Left hindlimb (tissue), 1 donor: Measurements from ENCODE around the gene IFIT2.
"Not testable (repeated sequence)": the region's sequence is repeated elsewhere in the genome, so short reads cannot be mapped to it uniquely, and the experiment has no call there.

Experiments
- DNase-seq: peaks from one replicate; pipeline ENCODE4 v3.0.0-alpha.2; 2018

IFIT2 gene

DNA sequence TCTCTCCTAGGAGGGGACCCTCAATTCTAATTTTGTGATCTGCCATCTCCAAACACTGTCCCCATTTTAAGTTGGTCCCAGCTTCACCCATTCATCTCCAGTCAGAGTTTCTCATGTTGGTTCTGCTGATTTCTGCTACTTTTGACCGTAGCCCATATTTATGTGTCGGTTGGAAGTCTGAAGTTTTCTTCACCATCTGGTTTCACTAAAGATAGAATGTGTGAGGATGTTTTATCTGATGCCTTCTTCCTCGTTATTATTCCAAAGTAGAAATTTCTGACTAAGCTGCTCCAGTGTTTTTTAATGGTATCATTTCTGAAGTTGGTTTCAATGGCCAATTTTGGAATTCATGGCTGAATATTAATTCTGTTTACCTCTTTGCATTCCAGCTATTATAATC is 21.3 kb upstream of the IFIT2 start:
- no peak for DNase-seq

DNA sequence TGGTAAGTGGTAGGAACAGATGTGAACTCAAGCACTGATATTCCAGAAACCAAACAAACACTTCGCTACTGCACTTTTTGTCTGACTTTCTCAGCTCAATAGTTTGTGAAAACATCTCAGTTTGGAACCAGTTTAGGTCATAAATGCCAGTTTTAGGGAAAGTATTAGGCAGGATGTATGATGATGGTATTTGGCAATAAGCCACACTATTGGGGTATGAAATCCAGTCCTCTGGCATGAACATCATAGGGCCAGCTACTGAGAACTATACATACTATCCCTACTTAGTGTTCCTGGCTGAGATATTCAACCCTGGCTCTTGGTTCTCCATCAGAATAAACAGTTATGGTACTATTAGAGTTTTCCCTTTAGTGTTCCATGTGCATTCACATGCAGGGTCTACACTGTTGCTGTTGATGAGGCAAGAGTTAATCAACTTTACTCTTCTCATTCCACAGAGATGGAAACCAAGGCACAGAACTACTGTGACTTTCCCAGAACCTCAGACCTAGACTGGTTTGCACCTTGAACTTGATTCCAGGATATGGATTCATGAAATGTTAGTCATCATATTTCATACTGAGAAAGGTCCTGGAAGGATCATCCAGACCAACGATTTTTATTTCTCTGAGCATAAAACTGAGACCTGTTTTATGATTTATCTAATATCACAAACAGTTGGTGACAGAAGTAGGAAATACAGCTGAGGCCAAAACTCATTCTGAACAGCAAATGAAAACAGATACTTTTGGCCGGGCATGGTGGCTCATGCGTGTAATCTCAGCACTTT is 20.0 kb upstream of the IFIT2 start:
- DNase-seq = no peak

DNA sequence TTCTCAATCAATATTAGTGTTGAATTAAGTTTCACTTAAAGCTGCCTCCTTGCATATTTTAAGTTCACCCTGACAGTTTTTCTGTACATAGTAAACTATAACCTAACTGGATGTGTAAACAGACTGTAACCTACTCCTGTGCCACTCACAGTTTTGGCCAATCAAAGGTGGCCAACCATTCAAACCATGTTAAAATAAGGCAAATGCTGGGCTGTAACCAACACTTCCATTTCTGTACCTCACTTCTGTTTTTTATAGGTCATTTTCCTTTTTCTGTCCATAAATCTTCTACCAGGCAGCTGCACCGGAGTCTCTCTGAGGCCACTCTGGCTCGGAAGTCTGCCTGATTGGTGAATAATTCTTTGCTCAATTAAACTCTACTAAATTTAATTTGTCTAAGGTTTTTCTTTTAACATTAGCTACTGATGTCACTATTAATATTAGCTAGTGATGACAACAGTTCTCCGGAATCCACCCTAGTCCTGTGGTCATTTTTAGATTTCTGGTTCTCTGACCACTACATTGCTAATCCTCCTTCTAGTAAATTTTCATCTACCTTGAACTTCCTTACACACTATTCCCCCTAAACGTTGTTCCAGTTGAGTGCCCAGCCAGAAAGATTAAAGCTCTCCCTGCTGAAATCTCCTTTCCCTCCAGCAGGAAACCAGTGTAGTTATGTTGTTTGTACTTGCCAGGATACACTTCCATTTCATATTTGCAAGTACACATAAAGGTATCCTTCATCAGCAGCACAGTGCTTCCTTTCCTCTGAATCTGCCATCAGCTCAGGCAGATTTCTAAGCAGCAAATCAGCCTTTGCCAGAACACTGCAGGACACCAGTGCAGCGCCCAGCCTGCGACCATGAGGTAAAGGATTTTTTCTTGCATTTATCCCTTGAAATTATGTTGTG is 18.6 kb upstream of the IFIT2 start:
- no peak for DNase-seq

- peak; percentile 82 for DNase-seq
These were observed 17.8 kb upstream of the IFIT2 start for GRCh38 chr10:89283936-89284475.

DNA sequence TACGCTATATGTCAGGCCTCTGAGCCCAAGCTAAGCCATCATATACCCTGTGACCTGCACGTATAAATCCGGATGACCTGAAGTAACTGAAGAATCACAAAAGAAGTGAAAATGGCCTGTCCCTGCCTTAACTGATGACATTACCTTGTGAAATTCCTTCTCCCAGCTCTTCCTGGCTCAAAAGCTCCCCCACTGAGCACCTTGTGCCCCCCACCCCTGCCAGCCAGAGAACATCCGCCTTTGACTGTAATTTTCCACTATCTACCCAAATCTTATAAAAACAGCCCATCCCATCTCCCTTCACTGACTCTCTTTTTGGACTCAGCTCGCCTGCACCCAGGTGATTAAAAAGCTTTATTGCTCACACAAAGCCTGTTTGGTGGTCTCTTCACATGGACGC is 17.1 kb upstream of the IFIT2 start:
- not testable (repeated sequence) for DNase-seq

GRCh38 chr10:89285303-89285702 is 16.5 kb upstream of the IFIT2 start:
- DNase-seq = not testable (repeated sequence)

DNA sequence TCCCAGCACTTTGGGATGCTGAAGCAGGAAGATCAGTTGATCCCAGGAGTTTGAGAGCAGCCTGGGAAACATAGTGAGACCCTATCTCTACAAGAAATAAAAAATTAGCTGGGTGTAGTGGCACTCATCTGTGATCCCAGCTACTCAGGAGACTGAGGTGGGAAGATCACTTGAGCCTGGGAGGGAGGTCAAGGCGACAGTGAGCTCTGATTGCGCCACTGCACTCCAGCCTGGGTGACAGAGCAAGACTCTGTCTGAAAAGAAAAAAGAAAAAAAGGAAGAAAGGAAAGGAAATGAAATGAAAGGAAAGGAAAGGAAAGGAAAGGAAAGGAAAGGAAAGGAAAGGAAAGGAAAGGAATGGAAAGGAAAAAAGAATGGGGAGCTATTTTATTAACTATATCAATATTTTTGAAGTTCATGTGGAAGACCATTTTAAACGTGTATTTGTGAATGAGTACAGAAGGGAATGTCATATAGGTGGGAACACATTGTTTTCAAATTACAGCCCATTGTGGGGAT is 7.1 kb upstream of the IFIT2 start:
- DNase-seq = no peak

DNA sequence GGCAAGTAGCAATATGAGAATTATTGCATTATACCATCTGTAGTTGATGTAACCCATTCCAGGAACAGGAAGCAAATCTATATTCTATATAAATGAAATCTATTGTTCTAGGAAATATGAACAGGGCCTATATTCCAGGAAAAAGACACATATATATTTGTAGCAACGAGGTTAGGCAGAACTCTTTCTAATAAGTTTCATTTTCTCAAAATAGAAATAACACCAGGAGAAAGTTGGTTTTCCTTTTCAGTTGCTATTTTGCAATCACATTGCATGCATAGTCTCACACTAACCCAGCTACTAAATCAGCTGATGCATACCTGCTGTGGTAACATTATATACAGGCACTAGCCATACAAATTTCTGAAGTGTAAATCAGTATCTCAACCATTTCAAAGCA is 6.2 kb upstream of the IFIT2 start:
- DNase-seq = no peak

- DNase-seq = no peak
These were observed 5.6 kb upstream of the IFIT2 start for GRCh38 chr10:89296220-89296648.

DNA sequence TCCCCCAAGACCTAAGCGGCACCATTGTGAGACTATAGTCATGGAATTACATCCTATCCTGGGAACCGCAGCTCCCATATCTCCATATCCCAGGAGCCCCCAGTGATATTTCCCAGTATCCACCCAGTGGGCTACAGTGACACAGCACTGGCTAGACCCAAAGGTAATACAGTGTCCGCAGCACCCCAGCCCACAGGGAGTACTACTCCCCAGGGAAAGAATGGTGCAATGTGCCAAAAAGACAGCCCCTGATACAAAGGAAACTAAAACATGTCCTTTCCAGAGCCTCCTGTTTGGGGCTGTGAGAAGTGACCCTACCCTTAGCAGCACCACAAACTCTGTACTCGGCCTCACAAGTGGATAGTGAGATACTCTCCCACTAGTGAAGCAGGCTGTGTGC is 4.5 kb upstream of the IFIT2 start:
- no peak for DNase-seq

- no peak for DNase-seq
These were observed 4.1 kb upstream of the IFIT2 start for GRCh38 chr10:89297791-89298190.

DNA sequence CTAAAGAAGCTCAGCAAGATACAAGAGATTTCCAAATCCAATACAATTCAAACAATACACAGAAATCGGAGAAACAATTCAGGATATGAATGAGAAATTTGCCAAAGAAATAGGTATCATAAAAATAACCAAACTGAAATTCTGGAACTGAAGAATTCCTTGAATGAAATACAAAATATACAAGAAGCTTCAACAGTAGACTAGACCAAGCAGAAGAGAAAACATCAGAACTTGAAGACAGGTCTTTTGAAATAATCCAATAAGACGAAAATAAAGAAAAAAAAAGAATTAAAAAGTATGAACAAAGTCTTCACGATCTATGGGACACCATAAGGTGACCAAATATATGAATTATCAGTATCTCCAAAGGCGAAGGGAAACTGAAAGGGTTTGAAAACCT is 2.8 kb upstream of the IFIT2 start:
- DNase-seq = no peak

DNA sequence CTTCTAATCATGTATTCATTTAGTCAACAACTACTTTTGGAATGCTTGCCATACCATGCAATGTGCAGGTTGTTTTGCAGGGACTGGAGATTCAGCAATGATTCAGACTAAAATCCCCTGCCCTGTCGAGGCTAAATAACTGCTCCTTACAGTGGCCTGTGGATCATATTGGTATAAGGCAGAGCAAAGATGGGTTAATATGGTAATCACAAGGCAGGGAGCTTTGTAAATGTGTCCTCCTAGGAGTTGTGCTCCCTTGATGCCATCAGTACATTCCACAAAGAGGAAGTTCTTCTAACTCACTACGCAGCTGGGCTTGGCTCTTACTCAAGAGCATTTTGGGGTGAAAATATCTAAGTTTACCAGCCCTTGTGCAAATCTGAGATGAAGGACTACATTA is 614 bp upstream of the IFIT2 start:
- DNase-seq = no peak

GRCh38 chr10:89302625-89303024 is 779 bp downstream of the IFIT2 start:
- no peak for DNase-seq

DNA sequence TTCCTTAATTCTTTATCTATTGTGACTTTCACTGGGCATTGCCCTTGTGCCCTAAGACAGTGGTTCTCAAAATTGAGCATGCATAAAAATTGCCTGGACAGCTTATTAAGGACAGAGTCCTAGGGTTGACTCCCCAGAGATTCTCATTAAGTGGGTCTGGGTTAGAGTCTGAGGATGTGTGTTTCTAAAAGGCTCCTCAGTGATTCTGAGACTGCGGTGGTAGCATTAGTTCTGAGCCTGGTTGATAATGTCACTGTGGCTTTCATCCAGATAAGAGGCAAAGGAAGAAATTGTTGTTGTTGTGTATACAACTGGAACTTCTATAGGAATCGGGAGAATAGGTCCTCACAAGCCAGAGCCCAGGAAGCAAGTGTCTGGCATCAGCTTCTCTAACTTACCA is 1.3 kb downstream of the IFIT2 start:
- DNase-seq = no peak

- no peak for DNase-seq
These were observed 2.2 kb downstream of the IFIT2 start for GRCh38 chr10:89304026-89304425.

DNA sequence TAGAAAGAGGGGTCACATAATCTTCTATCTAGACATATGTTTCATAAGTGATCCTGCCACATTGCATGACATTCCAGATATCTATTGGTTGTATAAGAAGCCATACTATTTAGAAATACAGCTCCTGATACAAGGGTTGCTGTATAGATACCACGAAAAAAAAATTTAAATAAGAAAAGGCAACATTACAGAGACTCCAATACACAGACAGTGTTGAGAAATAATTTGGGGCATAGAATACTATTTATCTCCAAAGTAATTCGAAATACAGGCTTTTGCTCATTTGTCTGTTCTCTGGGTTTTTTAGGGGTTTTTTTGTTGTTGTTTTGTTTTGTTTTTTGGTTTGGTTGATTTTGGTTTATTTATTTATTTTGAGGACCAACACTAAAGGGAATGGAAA is 2.6 kb downstream of the IFIT2 start:
- no peak for DNase-seq

DNA sequence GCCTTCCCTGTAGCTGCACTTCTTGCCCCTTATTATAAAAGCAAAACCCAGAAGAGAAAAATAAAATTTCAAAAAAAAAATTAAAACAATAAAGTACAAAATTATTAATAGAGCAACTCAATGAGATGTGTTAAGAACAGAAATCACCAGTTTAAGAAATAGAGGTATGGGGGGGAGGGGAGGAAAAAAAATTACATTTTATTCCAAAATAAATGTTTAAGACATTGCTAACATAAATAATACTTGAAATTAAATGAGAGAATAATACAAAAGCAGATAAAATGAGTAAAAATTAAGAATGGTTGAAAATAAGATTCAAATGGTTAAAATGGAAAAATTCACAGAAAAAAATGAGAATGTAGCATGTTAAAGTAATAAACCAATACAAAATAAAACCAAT is 3.1 kb downstream of the IFIT2 start:
- no peak for DNase-seq

- DNase-seq = no peak
These were observed 4.1 kb downstream of the IFIT2 start for GRCh38 chr10:89305766-89306433.

- DNase-seq = no peak
These were observed 4.8 kb downstream of the IFIT2 start for GRCh38 chr10:89306434-89307268.

- no peak for DNase-seq
These were observed 5.4 kb downstream of the IFIT2 start for GRCh38 chr10:89307269-89307577.

DNA sequence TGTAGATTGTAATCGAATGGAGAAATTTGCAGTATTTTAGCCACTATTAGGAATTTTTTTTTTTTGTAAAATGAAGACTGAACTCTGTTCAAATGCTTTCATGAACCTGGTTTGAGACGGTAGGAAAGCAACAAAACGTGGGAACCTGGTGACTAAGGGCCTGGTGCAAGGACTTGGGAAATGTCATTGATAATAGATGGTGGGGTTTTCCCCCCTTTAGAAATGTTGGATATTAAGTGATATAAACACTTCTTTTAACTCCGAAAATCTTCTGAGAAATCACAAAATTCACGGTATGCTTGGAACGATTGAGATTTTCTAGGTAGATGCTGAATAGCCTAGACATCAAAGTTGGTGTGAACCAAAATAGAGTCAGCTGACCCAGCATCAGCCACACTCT is 6.4 kb downstream of the IFIT2 start:
- no peak for DNase-seq
